ENCODE measurements around the gene SCUBE2.

DNA sequence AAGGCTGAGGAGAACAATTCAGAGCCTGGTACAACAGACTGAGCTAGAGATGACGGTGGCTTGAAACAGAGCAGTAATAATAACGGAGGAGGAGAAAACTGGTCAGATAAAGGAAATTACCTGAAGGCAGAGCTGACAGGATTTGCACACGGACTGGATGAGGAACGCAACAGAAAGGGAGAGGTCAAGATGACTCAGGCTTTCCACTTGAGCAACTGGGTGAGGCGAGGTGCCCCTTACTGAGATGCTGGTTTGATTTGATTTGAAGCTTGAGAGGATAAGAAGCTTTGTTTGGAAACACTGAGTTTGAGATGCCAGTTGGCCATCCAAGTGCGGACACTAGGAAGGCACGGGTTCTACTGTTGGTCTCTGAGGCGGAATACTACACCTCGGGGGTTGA is 52.2 kb downstream of the SCUBE2 start:
- TF ChIP-seq, protein P1, sequence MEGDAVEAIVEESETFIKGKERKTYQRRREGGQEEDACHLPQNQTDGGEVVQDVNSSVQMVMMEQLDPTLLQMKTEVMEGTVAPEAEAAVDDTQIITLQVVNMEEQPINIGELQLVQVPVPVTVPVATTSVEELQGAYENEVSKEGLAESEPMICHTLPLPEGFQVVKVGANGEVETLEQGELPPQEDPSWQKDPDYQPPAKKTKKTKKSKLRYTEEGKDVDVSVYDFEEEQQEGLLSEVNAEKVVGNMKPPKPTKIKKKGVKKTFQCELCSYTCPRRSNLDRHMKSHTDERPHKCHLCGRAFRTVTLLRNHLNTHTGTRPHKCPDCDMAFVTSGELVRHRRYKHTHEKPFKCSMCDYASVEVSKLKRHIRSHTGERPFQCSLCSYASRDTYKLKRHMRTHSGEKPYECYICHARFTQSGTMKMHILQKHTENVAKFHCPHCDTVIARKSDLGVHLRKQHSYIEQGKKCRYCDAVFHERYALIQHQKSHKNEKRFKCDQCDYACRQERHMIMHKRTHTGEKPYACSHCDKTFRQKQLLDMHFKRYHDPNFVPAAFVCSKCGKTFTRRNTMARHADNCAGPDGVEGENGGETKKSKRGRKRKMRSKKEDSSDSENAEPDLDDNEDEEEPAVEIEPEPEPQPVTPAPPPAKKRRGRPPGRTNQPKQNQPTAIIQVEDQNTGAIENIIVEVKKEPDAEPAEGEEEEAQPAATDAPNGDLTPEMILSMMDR (IDR thresholded peaks at IDR 0.05), result no peak
- TF ChIP-seq POLR2A (IDR thresholded peaks at IDR 0.05), result no peak

Data from testis (tissue), 2 donors.